H1 (cell line): Measurements from ENCODE around the gene MINAR2. TPM values are rescaled to one million over a fixed set of nuclear protein-coding genes. Genes with fewer than 3 reads are reported as not detected.
A peak's percentile ranks its signal among the peaks of the same experiment; 100 is the strongest.

Experiments
- CTCF ChIA-PET: fragments of 300-600 bp; sonication (Branson Sonifier 250); formaldehyde crosslinking; loops from one replicate; lab custom pipeline; 2021; ENCODE audit not compliant: partially characterized antibody; lab: Charles Lee
- POLR2A ChIA-PET: fragments of 300-600 bp; sonication (Branson Sonifier 250); formaldehyde crosslinking; loops from one replicate; lab custom pipeline; 2021; ENCODE audit warnings: inconsistent platforms; ENCODE audit not compliant: partially characterized antibody; lab: Charles Lee
- DNase-seq, 2 experiments: peaks; one replicate each; pipeline versions ENCODE4 v3.0.0 to v3.0.0-alpha.2; 2010 to 2022; ENCODE audit warnings: low spot score in 2 of 2, low read depth in 1 of 2, mixed read lengths in 1 of 2
- FAIRE-seq: peaks from 2 replicates; lab custom pipeline; 2011; peaks lifted over from hg19 to GRCh38; lab: Jason Lieb, UNC
- H2AFZ ChIP-seq: 2 replicates; pipeline ENCODE4 v1.8.1; 2012; ENCODE audit warnings: low read length, inconsistent platforms
- H2AK5ac ChIP-seq: 2 replicates; pipeline ENCODE4 v1.6.1; 2013; ENCODE audit warnings: low read depth, low read length
- H2BK120ac ChIP-seq: replicated peaks from 2 replicates; pipeline ENCODE3; 2013; ENCODE audit warnings: low read depth, low read length, inconsistent platforms
- H2BK12ac ChIP-seq: 2 replicates; pipeline ENCODE4 v1.6.1; 2013; ENCODE audit warnings: low read depth, low read length
- H2BK15ac ChIP-seq: 2 replicates; pipeline ENCODE4 v1.6.1; 2013; ENCODE audit warnings: low read length
- H2BK20ac ChIP-seq: 2 replicates; pipeline ENCODE4 v1.6.1; 2013; ENCODE audit warnings: low read length
- H2BK5ac ChIP-seq: 2 replicates; pipeline ENCODE4 v1.6.1; 2013; ENCODE audit warnings: low read depth, low read length
- H3K14ac ChIP-seq: 2 replicates; pipeline ENCODE4 v1.6.1; 2013; ENCODE audit warnings: inconsistent platforms; ENCODE audit not compliant: insufficient read length
- H3K18ac ChIP-seq: 2 replicates; pipeline ENCODE4 v1.6.1; 2013; ENCODE audit warnings: low read length; ENCODE audit errors: extremely low read depth
- H3K23ac ChIP-seq: 2 replicates; pipeline ENCODE4 v1.6.1; 2013; ENCODE audit warnings: inconsistent platforms; ENCODE audit not compliant: insufficient read length
- H3K23me2 ChIP-seq: 2 replicates; pipeline ENCODE4 v1.6.1; 2013; ENCODE audit warnings: low read depth, low read length
- H3K27ac ChIP-seq: 2 replicates; pipeline ENCODE4 v1.6.1; 2011; ENCODE audit warnings: low read depth, low read length, inconsistent platforms
- H3K27me3 ChIP-seq, 4 experiments: replicated peaks in 1 of 4; 1 replicate in 1 of 4; 2 replicates in 3 of 4; pipeline versions ENCODE4 v1.6.1 to v1.8.1; 2011 to 2013; ENCODE audit warnings: low read length in 3 of 4, mild to moderate bottlenecking in 3 of 4, inconsistent platforms in 2 of 4, mixed read lengths in 2 of 4, moderate library complexity in 1 of 4; ENCODE audit not compliant: control insufficient read depth in 3 of 4, insufficient read depth in 3 of 4; ENCODE audit errors: extremely low read depth in 1 of 4
- H3K36me3 ChIP-seq, 4 experiments: 2 replicates each; pipeline versions ENCODE4 v1.6.1 to v1.8.1; 2011 to 2013; ENCODE audit warnings: mild to moderate bottlenecking in 4 of 4, low read length in 3 of 4, moderate library complexity in 2 of 4, control low read depth in 1 of 4, inconsistent platforms in 1 of 4; ENCODE audit not compliant: insufficient read depth in 4 of 4, control insufficient read depth in 2 of 4
- H3K4ac ChIP-seq: replicated peaks from 2 replicates; pipeline ENCODE3; 2013; ENCODE audit warnings: low read length, low read depth, mixed read lengths, inconsistent platforms; ENCODE audit not compliant: insufficient read length
- H3K4me1 ChIP-seq, 4 experiments: replicated peaks in 1 of 4; 1 replicate in 1 of 4; 2 replicates in 3 of 4; pipeline versions ENCODE4 v1.6.1 to v1.8.1; 2011 to 2013; ENCODE audit warnings: low read length in 3 of 4, inconsistent platforms in 2 of 4, mixed read lengths in 1 of 4; ENCODE audit not compliant: insufficient read depth in 4 of 4, control insufficient read depth in 3 of 4
- H3K4me2 ChIP-seq, 2 experiments: 2 replicates each; pipeline versions ENCODE4 v1.6.1 to v1.8.1; 2011 to 2013; ENCODE audit warnings: low read depth in 2 of 2, low read length in 2 of 2, control low read depth in 1 of 2, inconsistent platforms in 1 of 2, mild to moderate bottlenecking in 1 of 2; ENCODE audit not compliant: insufficient read depth in 1 of 2
- H3K4me3 ChIP-seq, 4 experiments: fragments of 200-600, 300-600 bp in 1 of 4; sonication (generic), shearing (Covaris generic), sonication (Bioruptor Twin) in 1 of 4; 2 replicates each; pipeline versions ENCODE4 v1.5.1 to v1.8.1; 2011 to 2016; ENCODE audit warnings: low read length in 4 of 4, low read depth in 3 of 4, control low read depth in 2 of 4, inconsistent platforms in 2 of 4, mild to moderate bottlenecking in 2 of 4, mixed read lengths in 1 of 4, moderate library complexity in 1 of 4; ENCODE audit not compliant: insufficient read depth in 2 of 4; ENCODE audit errors: extremely low read depth in 1 of 4
- H3K56ac ChIP-seq: replicated peaks from 2 replicates; pipeline ENCODE3; 2013; ENCODE audit warnings: low read depth, mild to moderate bottlenecking, mixed read lengths, low read length, inconsistent platforms; ENCODE audit not compliant: insufficient read length
- H3K79me1 ChIP-seq: 2 replicates; pipeline ENCODE4 v1.6.1; 2013; ENCODE audit warnings: low read depth, low read length, control low read depth
- H3K79me2 ChIP-seq, 2 experiments: 2 replicates each; pipeline versions ENCODE4 v1.6.1 to v1.8.1; 2012 to 2013; ENCODE audit warnings: low read length in 2 of 2, mild to moderate bottlenecking in 2 of 2, inconsistent platforms in 1 of 2; ENCODE audit not compliant: insufficient read depth in 2 of 2, control insufficient read depth in 1 of 2
- H3K9ac ChIP-seq, 4 experiments: replicated peaks in 1 of 4; 1 replicate in 1 of 4; 2 replicates in 3 of 4; pipeline versions ENCODE4 v1.6.1 to v1.8.1; 2011 to 2013; ENCODE audit warnings: low read depth in 3 of 4, low read length in 3 of 4, control low read depth in 2 of 4, mild to moderate bottlenecking in 2 of 4, moderate library complexity in 2 of 4, inconsistent platforms in 1 of 4; ENCODE audit errors: extremely low read depth in 1 of 4
- H3K9me3 ChIP-seq, 2 experiments: 2 replicates each; pipeline versions ENCODE4 v1.6.1 to v1.8.1; 2012 to 2013; ENCODE audit warnings: mild to moderate bottlenecking in 2 of 2, moderate library complexity in 2 of 2, control low read depth in 1 of 2, inconsistent platforms in 1 of 2, low read depth in 1 of 2, low read length in 1 of 2, mixed read lengths in 1 of 2; ENCODE audit not compliant: insufficient read depth in 2 of 2
- H4K20me1 ChIP-seq, 2 experiments: replicated peaks in 1 of 2; 2 replicates each; pipeline versions ENCODE3 to v1.8.1; 2011 to 2013; ENCODE audit warnings: inconsistent platforms in 2 of 2, low read length in 2 of 2, mild to moderate bottlenecking in 1 of 2; ENCODE audit not compliant: insufficient read depth in 2 of 2, control insufficient read depth in 1 of 2
- H4K5ac ChIP-seq: 2 replicates; pipeline ENCODE4 v1.6.1; 2013; ENCODE audit warnings: low read length, low read depth, mixed read lengths, inconsistent platforms; ENCODE audit not compliant: insufficient read length
- H4K8ac ChIP-seq: 2 replicates; pipeline ENCODE4 v1.8.0; 2013; ENCODE audit warnings: mild to moderate bottlenecking, moderate library complexity, low read length, inconsistent platforms; ENCODE audit not compliant: insufficient read depth; ENCODE audit errors: extremely low read depth
- H4K91ac ChIP-seq: replicated peaks from 2 replicates; pipeline ENCODE3; 2013; ENCODE audit warnings: low read length, mixed read lengths, inconsistent platforms; ENCODE audit not compliant: insufficient read length
- JUN ChIP-seq: IDR thresholded peaks from 2 replicates; pipeline ENCODE4 v1.6.1; 2011; ENCODE audit warnings: low read depth, mild to moderate bottlenecking, improper control_type of control experiment, low read length
- NRF1 ChIP-seq: IDR thresholded peaks from 2 replicates; pipeline ENCODE4 v1.6.1; 2011; ENCODE audit warnings: mild to moderate bottlenecking, low read depth, low read length, improper control_type of control experiment
- RAD21 ChIP-seq, 2 experiments: IDR thresholded peaks in 1 of 2; conservative IDR thresholded peaks in 1 of 2; 2 replicates each; pipeline ENCODE4 v1.6.1; 2011; ENCODE audit warnings: low read depth in 2 of 2, low read length in 2 of 2, improper control_type of control experiment in 1 of 2, inconsistent platforms in 1 of 2, mild to moderate bottlenecking in 1 of 2, moderate library complexity in 1 of 2
- YY1 ChIP-seq: IDR thresholded peaks from 2 replicates; pipeline ENCODE4 v1.6.1; 2011; ENCODE audit warnings: low read depth, mild to moderate bottlenecking, low read length
- polyA plus RNA-seq, 7 experiments: library from polyadenylated mRNA; depleted of rRNA in 3 of 7; stranded (reverse) in 5 of 7; unstranded in 2 of 7; fragments of >200 nt in 5 of 7; fragments of 200-250 nt in 2 of 7; gene quantifications; 1 replicate in 5 of 7; 2 replicates in 1 of 7; 4 replicates in 1 of 7; pipeline versions ENCODE4 v1.2.1 to v1.2.3, GENCODE V29; 2011 to 2013; ENCODE audit warnings: missing spikeins in 2 of 7, mixed read lengths in 2 of 7
- total RNA-seq: library from RNA; stranded (reverse); fragmentation: NEBNext Ultra II Directional; extraction: Animal tissue kit (Norgen Biotek cat#: 25700); gene quantifications from 2 replicates; pipeline ENCODE4 v1.2.1, GENCODE V29; 2021
- TF ChIP-seq, protein P1 (sequence below): IDR thresholded peaks from 2 replicates; pipeline ENCODE4 v1.6.1; 2011; ENCODE audit warnings: low read length, improper control_type of control experiment
- TF ChIP-seq, protein P2 (sequence below), 3 experiments: IDR thresholded peaks; 1 replicate in 2 of 3; 2 replicates in 1 of 3; pipeline versions ENCODE4 v1.5.1 to v1.6.1; 2011; ENCODE audit warnings: low read length in 3 of 3, mild to moderate bottlenecking in 3 of 3, inconsistent platforms in 2 of 3, low read depth in 1 of 3, moderate library complexity in 1 of 3; ENCODE audit not compliant: insufficient read depth in 1 of 3; ENCODE audit errors: control extremely low read depth in 1 of 3

MINAR2 gene
- total and polyA plus RNA-seq, 2 of the 8 experiments (the other 6 are each of a cell fraction or from before 2014, with no cell fraction given), result 0.17 TPM; not detected in 1

DNA sequence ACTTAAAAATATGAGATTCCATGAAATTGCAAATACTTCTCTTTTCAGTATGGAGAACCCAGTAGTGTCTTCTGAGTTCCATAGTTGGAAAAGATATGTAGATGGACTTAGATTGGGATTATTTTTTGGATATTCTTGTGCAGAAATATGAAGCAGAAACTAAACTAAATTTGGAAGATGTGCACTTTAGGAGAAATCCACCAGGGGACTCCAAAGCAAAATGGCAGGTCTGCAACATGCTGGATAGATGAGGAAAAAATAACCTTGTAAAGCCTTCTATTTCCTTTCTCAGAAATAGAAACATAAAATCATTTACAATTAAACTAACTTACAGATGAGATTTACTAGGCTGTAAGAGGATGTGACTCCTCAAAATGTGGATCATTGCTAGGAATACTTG is 49.2 kb upstream of the MINAR2 start:
- ChIA-PET POLR2A (no interaction called here), CTCF (interaction anchor here (0.7 to 2.2 kb wide), 6 partner anchors 34 to 1199 kb away, joined by 3 to 8 read pairs (median 3); no protein-coding TSS in a partner anchor)
- no peak overlapping the region for H3K4ac ChIP-seq
- H2AK5ac ChIP-seq, result no peak overlapping the region
- no peak overlapping the region for H4K91ac ChIP-seq
- H4K20me1 ChIP-seq, result no peaks in the 10 kb centered on the region
- H3K14ac ChIP-seq, result no peak overlapping the region
- no peaks in the 10 kb centered on the region for H3K4me1 ChIP-seq
- no peak overlapping the region for H2BK15ac ChIP-seq
- H3K23ac ChIP-seq, result no peak overlapping the region
- no peaks in the 10 kb centered on the region for H3K79me2 ChIP-seq
- no peaks in the 10 kb centered on the region for H3K9me3 ChIP-seq
- DNase-seq, result no peak
- H2BK5ac ChIP-seq, result no peak overlapping the region
- peaks cover 0 to 1% (median 0%) of the 10 kb centered on the region in 4 experiments; a peak in 1 of 7 replicates for H3K27me3 ChIP-seq
- FAIRE-seq, result no peak
- H3K23me2 ChIP-seq, result no peaks in the 10 kb centered on the region
- no peak overlapping the region for H3K18ac ChIP-seq
- no peak overlapping the region for H3K4me2 ChIP-seq
- H2BK12ac ChIP-seq, result no peak overlapping the region
- no peak overlapping the region for H2BK20ac ChIP-seq
- no peak overlapping the region for H2BK120ac ChIP-seq
- H3K36me3 ChIP-seq, result peaks cover 2 to 26% (median 10%) of the 10 kb centered on the region in 4 experiments; a peak in 5 of 8 replicates
- no peaks in the 10 kb centered on the region for H3K79me1 ChIP-seq
- TF ChIP-seq, protein P1, sequence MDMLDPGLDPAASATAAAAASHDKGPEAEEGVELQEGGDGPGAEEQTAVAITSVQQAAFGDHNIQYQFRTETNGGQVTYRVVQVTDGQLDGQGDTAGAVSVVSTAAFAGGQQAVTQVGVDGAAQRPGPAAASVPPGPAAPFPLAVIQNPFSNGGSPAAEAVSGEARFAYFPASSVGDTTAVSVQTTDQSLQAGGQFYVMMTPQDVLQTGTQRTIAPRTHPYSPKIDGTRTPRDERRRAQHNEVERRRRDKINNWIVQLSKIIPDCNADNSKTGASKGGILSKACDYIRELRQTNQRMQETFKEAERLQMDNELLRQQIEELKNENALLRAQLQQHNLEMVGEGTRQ, result no peak
- TF ChIP-seq NRF1, result no peak
- TF ChIP-seq JUN, result no peak
- TF ChIP-seq RAD21 (IDR thresholded peaks at IDR 0.05 in 1 of 2, conservative IDR thresholded peaks at IDR 0.05 in 1 of 2; ENCODE audit: low read depth in 2 of 2, low read length in 2 of 2), result peak in 1 of 2 experiments; percentile 24; a peak in 1 of 4 replicates
- TF ChIP-seq, protein P2, sequence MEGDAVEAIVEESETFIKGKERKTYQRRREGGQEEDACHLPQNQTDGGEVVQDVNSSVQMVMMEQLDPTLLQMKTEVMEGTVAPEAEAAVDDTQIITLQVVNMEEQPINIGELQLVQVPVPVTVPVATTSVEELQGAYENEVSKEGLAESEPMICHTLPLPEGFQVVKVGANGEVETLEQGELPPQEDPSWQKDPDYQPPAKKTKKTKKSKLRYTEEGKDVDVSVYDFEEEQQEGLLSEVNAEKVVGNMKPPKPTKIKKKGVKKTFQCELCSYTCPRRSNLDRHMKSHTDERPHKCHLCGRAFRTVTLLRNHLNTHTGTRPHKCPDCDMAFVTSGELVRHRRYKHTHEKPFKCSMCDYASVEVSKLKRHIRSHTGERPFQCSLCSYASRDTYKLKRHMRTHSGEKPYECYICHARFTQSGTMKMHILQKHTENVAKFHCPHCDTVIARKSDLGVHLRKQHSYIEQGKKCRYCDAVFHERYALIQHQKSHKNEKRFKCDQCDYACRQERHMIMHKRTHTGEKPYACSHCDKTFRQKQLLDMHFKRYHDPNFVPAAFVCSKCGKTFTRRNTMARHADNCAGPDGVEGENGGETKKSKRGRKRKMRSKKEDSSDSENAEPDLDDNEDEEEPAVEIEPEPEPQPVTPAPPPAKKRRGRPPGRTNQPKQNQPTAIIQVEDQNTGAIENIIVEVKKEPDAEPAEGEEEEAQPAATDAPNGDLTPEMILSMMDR (IDR thresholded peaks at IDR 0.05; ENCODE audit: control extremely low read depth in 1 of 3, insufficient read depth in 1 of 3, low read depth in 1 of 3, low read length in 3 of 3), result peak in 1 of 3 experiments; percentile 13; a peak in 1 of 4 replicates
- TF ChIP-seq YY1, result no peak
- H3K56ac ChIP-seq, result no peak overlapping the region
- no peak overlapping the region for H3K27ac ChIP-seq
- no peak overlapping the region for H4K8ac ChIP-seq
- H4K5ac ChIP-seq, result no peak overlapping the region
- no peak overlapping the region for H2AFZ ChIP-seq
- H3K9ac ChIP-seq, result no peak overlapping the region
- H3K4me3 ChIP-seq, result no peak overlapping the region
